Measurements from ENCODE around the gene C10orf62.

DNA sequence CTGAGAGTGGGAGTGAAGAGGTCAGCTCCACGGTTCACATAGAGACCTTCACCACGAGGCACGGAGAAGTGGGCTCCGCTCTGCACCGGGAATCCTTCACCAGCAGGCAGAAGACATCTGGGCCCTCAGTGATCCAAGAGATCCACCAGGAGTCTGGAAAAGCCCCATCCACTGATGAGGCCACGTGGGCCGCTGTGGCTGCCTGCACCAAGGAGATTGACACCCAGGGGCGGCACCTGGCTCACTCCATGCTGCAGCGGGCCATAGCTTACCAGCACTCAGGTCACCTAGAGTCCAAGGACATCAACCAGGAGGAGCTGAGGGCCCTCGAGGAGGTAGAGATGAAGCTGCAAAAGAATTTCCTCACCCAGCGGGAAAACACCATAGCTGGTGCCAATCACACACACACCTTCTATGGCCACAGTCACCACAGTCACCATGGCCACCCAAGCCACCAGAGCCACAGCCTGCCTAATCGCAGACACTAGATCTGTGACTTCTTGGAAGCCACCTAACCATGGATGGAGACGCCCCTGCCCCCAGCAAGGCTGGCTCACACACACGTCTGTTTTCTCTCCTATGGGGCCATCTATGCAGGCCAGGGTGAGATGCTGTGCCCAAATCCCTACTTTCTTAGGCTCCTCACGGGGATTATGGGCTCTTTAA is 694 bp downstream of the C10orf62 start:
- TF ChIP-seq, protein P1, sequence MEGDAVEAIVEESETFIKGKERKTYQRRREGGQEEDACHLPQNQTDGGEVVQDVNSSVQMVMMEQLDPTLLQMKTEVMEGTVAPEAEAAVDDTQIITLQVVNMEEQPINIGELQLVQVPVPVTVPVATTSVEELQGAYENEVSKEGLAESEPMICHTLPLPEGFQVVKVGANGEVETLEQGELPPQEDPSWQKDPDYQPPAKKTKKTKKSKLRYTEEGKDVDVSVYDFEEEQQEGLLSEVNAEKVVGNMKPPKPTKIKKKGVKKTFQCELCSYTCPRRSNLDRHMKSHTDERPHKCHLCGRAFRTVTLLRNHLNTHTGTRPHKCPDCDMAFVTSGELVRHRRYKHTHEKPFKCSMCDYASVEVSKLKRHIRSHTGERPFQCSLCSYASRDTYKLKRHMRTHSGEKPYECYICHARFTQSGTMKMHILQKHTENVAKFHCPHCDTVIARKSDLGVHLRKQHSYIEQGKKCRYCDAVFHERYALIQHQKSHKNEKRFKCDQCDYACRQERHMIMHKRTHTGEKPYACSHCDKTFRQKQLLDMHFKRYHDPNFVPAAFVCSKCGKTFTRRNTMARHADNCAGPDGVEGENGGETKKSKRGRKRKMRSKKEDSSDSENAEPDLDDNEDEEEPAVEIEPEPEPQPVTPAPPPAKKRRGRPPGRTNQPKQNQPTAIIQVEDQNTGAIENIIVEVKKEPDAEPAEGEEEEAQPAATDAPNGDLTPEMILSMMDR (conservative IDR thresholded peaks at IDR 0.05) = no peak
- no peak for TF ChIP-seq ZFX (IDR thresholded peaks at IDR 0.05)

Measured in C4-2B (cell line).